Dermis microvascular lymphatic vessel endothelial cell (primary cell): ENCODE measurements around the gene CNTNAP5. TPM values are rescaled to one million over a fixed set of nuclear protein-coding genes. Genes with fewer than 3 reads are reported as not detected.

Source experiments
- DNase-seq, 2 donors: peaks; one replicate each; pipeline versions ENCODE4 v3.0.0 to v3.0.0-alpha.2; 2010; ENCODE audit warnings: low read depth in 2 of 2
- total RNA-seq: library from RNA; depleted of rRNA; stranded (reverse); fragments of >200 nt; gene quantifications from 2 replicates; pipeline ENCODE4 v1.2.1, GENCODE V29; 2014

CNTNAP5 gene
- total RNA-seq, 1 donor from 2014 or later = not detected

DNA sequence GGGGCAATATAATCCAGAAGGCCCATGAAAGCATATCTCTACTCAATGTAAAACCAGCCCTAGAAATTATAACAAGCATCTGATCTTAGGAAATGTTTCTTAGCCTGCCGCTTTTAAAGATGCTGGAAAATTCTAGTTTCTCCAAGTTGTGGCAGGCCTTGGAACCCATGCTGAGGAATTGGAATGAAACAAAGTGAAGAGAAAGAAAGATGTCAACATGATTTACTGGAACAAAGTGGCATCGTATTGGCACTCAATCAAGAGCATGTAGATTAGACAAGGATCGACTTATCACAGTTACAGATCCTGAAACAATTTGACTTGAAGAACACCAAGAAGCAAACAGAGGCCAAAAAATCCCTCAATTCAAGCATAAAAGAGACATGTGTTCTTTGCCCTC is 28.7 kb downstream of the CNTNAP5 start:
- no peak for DNase-seq

DNA sequence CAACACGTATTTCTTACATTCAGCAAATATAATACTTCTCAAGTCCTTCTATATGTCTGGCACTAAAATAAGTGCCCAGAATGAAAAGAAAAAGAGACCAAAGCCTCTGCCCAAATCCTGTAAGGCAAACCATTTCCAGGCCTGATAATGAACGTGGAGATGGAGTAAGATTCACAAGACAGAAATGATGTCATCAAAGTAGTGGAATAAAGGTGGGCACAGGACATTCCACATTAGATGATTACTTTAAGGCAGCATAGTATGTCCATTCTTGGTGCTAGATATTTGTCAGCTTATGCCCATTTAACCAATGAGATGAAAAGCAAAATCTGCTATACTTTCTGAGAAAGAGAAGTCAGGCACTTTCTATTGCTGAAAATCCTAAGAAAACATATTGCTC is 38.5 kb downstream of the CNTNAP5 start:
- no peak for DNase-seq

DNA sequence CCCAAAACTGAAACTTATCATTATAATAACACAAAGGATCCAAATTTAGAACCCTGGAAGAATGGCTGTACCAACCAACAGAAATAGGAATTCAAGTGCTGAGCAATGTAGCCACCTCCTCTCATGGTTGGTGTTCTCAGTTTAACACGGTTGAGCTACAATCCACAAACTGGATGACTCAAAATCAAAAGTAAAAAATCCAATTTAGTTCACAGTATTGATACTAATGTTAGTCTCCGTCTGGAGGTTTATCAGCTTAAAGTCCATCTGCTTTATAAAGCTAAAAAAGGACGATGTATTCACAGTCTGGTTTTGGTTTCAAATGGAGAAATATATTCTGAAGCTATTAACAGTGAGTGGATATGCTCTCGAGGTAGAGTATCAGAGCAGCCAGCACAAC is 40.5 kb downstream of the CNTNAP5 start:
- no peak for DNase-seq

DNA sequence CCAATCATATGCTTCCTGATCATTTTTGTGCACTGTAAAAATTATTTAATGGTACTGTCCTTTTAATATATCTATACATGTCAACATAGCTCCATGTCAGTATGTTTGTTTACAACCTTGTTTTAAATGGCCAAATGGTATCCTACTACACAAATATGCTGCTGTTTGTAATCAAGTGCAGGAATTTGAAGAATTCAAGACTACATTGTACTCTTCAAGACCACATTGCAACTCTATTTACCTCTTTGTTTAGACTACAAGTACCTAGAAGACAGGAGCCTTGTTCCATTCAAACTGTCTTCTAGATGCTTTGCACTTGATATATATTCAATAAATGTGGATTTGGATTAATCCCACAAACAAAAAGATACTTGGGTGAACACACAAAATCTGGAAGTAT is 41.7 kb downstream of the CNTNAP5 start:
- no peak for DNase-seq

DNA sequence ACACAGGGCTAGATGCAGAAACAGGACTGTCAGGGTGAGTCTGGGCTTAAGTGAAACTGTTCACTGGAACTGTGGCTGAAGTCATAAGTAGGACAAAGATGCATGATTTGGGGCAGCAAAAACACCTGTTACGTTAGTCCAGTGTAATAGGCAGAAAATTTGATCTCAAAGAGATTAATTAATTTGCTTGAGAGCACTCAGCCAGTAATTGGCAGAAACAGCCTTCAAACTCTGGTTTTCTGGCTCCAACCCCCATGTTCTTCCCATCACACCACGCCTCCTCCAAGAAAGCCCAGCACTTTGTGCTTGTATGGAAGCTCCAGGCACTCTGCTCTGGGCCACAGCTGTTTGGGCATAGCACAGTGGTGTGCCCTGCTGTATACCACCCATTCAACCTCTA is 54.0 kb downstream of the CNTNAP5 start:
- no peak for DNase-seq

DNA sequence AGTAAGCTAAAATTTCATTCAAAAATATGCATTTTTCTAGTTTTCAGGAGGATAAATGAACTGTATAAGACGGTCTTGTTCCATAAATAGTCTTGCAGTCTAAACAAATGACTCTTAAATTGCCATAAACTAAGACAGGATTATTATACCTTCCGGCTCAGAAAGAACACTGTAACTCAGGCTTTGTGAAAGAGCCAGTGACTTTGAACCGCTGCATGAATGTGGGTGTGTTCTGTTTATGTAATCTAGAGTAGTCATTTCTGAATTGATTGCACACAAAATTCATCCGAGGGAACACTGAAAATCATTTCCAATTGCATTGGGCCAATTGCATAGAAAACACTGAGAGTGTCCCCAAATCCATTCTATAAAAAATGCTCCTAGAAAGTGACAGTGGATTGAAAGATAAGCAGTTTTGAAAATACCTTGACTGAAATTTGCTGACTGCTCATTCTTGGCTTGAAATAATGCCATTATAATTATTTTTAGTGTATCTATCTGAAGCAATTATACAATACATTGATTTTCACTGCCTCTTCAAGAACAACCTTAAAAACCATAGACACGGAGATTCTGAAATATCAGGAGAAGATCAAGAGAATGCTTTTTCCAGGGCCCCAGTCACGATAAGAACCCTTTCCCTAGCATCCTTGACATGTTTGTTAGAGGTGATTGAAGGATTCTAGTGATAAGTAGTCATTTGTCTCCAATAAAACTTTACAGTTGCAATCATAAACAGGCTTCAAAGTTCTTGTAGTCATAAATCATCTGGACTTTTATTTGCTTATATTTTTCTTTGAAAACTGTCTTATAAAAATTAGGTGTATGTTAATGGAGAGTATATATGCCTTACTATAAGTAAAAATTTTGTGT is 55.4 kb downstream of the CNTNAP5 start:
- DNase-seq = no peak

DNA sequence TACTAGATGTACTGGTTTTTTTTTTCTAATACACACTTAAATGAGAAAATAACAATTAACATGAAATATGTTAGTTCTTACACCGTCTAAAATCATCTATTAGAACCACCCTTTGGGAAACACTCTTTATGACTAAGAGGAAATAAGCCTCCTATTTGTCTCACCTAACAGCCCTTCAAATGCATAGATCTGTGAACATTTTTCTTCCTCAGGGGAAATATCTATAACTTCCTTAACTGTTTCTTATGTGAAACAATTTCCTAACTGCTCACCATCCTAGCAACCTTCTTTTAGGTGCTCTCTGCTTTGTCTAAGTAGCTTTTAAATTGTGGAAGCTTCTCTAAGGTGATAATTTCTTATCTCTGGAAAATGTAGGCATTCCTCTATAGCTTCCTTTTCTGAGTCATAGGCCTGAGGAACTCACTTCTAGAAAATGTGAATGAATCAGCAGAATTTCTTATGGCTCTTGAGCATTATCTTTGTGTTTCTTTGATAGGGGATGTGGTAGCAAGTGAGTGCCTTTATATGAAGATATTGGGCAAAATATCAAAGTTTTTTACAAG is 56.1 kb downstream of the CNTNAP5 start:
- DNase-seq = no peak

- DNase-seq = no peak
These were observed 63.5 kb downstream of the CNTNAP5 start for GRCh38 chr2:124088616-124089015.

- no peak for DNase-seq
These were observed 66.6 kb downstream of the CNTNAP5 start for GRCh38 chr2:124091721-124092120.

GRCh38 chr2:124092651-124093050 is 67.6 kb downstream of the CNTNAP5 start:
- no peak for DNase-seq

DNA sequence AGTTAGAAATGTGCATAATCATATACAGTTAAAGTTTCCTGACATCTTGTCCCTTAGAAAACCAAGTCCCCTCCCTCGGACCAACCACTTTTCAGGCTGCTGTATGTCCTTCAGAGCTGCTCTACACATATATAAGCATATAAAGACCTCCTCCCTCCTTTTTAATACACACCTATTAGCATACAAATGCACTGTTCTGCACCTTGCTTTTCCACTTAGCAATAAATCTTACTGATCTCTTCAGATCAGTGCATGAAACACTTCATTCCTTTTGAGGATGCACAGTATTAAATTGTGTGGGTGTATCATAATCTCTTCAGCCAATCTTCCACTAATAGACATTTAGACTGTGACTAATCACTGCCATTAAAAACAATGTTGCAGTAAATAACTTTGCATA is 79.8 kb downstream of the CNTNAP5 start:
- DNase-seq = no peak

GRCh38 chr2:124112206-124112605 is 87.1 kb downstream of the CNTNAP5 start:
- no peak for DNase-seq

GRCh38 chr2:124112966-124113365 is 87.9 kb downstream of the CNTNAP5 start:
- no peak for DNase-seq

GRCh38 chr2:124120246-124120645 is 95.2 kb downstream of the CNTNAP5 start:
- no peak for DNase-seq

GRCh38 chr2:124121106-124121505 is 96.0 kb downstream of the CNTNAP5 start:
- DNase-seq = no peak

GRCh38 chr2:124121760-124122275 is 96.7 kb downstream of the CNTNAP5 start:
- no peak for DNase-seq

DNA sequence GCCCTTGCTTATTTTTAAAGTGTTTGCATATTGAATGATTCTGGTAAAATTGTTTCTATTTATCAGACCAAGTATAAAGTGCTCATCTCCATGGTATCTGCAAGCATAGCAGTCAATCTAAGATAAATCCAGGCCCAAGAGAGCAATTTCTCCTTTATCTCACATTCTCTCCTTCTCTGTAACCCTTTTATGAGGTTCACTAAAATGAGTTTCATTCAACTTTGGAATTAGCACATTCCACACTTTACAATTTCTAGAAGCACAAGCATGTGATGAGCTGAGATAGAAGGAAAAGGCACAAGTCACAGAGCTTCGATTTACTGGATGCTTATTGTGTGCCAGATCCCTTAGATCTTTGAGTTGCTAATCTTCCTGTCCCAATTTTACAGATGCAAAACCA is 97.3 kb downstream of the CNTNAP5 start:
- no peak for DNase-seq

- DNase-seq = no peak
These were observed 106.2 kb downstream of the CNTNAP5 start for GRCh38 chr2:124131276-124131675.

DNA sequence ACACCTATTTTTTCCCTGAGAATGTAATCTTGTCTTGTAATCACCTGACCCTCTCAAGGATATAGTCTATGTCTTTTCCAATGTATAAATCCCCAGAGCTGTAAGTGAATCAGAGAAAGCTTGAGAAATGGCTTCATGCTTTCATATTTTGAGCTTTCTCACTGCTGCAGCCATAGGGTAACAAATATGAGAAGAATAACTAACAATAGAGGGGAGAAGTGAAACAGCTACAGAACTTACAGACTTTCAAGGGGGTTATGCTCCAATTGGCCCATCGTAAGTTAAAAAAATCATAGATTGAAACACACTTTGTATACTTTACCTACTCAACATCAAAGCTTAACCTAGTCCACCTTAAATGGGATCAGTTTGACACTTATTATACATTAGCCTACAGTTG is 111.0 kb downstream of the CNTNAP5 start:
- DNase-seq = no peak

- no peak for DNase-seq
These were observed 113.0 kb downstream of the CNTNAP5 start for GRCh38 chr2:124138076-124138475.

- no peak for DNase-seq
These were observed 120.9 kb downstream of the CNTNAP5 start for GRCh38 chr2:124145982-124146381.

DNA sequence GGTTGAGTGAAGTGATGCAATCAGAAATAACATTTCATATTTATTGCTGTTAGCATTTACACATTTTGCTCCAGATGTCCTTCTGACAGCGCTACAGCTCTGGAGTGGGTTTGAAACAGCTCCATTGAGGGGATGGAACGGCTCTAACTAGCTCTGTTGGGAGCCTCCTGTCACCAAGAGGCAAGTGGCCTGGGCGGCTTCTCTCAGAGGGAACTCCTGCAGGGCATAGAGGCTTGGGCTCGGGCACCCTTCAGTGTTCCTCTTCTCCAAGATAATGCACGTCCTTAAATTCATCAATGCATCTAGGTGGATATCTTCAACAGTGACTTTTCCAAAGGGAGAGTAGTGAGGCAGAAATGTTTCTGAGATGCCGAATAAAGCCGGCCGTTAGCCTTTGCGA is 122.5 kb downstream of the CNTNAP5 start:
- no peak for DNase-seq

- DNase-seq = no peak
These were observed 124.5 kb downstream of the CNTNAP5 start for GRCh38 chr2:124149571-124149970.
